HG02571 (cell line): Measurements from ENCODE around the gene FSIP1.

Source experiments
- ATAC-seq: cut with Tn5 transposase; IDR thresholded peaks from one replicate; pipeline ENCODE4 v1.9.1; 2021; ENCODE audit warnings: mild to moderate bottlenecking, moderate library complexity; ENCODE audit not compliant: unreplicated experiment

FSIP1 gene

GRCh38 chr15:39721893-39722292 is 60.7 kb downstream of the FSIP1 start:
- no peak for ATAC-seq

- ATAC-seq, result no peak
Observed at GRCh38 chr15:39720621-39721611, 61.7 kb downstream of the FSIP1 start.

GRCh38 chr15:39720081-39720480 is 62.6 kb downstream of the FSIP1 start:
- no peak for ATAC-seq

- ATAC-seq, result no peak
Observed at GRCh38 chr15:39719109-39719508, 63.5 kb downstream of the FSIP1 start.

GRCh38 chr15:39717134-39717533 is 65.5 kb downstream of the FSIP1 start:
- no peak for ATAC-seq

- no peak for ATAC-seq
Observed at GRCh38 chr15:39714251-39714650, 68.4 kb downstream of the FSIP1 start.

GRCh38 chr15:39713846-39714245 is 68.8 kb downstream of the FSIP1 start:
- ATAC-seq, result no peak

- ATAC-seq, result no peak
Observed at GRCh38 chr15:39710681-39711080, 72.0 kb downstream of the FSIP1 start.

GRCh38 chr15:39709941-39710340 is 72.7 kb downstream of the FSIP1 start:
- ATAC-seq, result no peak

GRCh38 chr15:39706206-39706605 is 76.4 kb downstream of the FSIP1 start:
- ATAC-seq, result no peak

- no peak for ATAC-seq
Observed at GRCh38 chr15:39704689-39705088, 78.0 kb downstream of the FSIP1 start.

- ATAC-seq, result no peak
Observed at GRCh38 chr15:39704235-39704634, 78.4 kb downstream of the FSIP1 start.

GRCh38 chr15:39701988-39702387 is 80.7 kb downstream of the FSIP1 start:
- ATAC-seq, result no peak

- ATAC-seq, result no peak
Observed at GRCh38 chr15:39700375-39700700, 82.3 kb downstream of the FSIP1 start.

GRCh38 chr15:39699516-39700374 is 82.9 kb downstream of the FSIP1 start:
- ATAC-seq, result no peak

GRCh38 chr15:39698444-39699390 is 83.9 kb downstream of the FSIP1 start:
- no peak for ATAC-seq

- no peak for ATAC-seq
Observed at GRCh38 chr15:39697509-39697908, 85.1 kb downstream of the FSIP1 start.

GRCh38 chr15:39695793-39696192 is 86.8 kb downstream of the FSIP1 start:
- no peak for ATAC-seq

GRCh38 chr15:39692356-39693327 is 90.0 kb downstream of the FSIP1 start:
- no peak for ATAC-seq
